ENCODE measurements around the gene AK4.

- TF ChIP-seq, protein P1, sequence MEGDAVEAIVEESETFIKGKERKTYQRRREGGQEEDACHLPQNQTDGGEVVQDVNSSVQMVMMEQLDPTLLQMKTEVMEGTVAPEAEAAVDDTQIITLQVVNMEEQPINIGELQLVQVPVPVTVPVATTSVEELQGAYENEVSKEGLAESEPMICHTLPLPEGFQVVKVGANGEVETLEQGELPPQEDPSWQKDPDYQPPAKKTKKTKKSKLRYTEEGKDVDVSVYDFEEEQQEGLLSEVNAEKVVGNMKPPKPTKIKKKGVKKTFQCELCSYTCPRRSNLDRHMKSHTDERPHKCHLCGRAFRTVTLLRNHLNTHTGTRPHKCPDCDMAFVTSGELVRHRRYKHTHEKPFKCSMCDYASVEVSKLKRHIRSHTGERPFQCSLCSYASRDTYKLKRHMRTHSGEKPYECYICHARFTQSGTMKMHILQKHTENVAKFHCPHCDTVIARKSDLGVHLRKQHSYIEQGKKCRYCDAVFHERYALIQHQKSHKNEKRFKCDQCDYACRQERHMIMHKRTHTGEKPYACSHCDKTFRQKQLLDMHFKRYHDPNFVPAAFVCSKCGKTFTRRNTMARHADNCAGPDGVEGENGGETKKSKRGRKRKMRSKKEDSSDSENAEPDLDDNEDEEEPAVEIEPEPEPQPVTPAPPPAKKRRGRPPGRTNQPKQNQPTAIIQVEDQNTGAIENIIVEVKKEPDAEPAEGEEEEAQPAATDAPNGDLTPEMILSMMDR (IDR thresholded peaks at IDR 0.05) = no peak
- TF ChIP-seq MAFK (IDR thresholded peaks at IDR 0.05; ENCODE audit: partially characterized antibody) = no peak
- TF ChIP-seq EHMT2 (IDR thresholded peaks at IDR 0.05; ENCODE audit: low read depth) = no peak
- TF ChIP-seq CEBPB (IDR thresholded peaks at IDR 0.05) = no peak
- no peak for TF ChIP-seq POLR2A (IDR thresholded peaks at IDR 0.05; ENCODE audit: low read length)
- TF ChIP-seq ZNF302 (CRISPR knock-in tag; IDR thresholded peaks at IDR 0.05) = no peak
- TF ChIP-seq MAX (IDR thresholded peaks at IDR 0.05) = no peak
- TF ChIP-seq KDM1A (IDR thresholded peaks at IDR 0.05; ENCODE audit: low read depth) = no peak
- no peak for TF ChIP-seq EP300 (IDR thresholded peaks at IDR 0.05)
- TF ChIP-seq CHD2 (IDR thresholded peaks at IDR 0.05; ENCODE audit: low read length, partially characterized antibody) = no peak
- TF ChIP-seq, protein P2, sequence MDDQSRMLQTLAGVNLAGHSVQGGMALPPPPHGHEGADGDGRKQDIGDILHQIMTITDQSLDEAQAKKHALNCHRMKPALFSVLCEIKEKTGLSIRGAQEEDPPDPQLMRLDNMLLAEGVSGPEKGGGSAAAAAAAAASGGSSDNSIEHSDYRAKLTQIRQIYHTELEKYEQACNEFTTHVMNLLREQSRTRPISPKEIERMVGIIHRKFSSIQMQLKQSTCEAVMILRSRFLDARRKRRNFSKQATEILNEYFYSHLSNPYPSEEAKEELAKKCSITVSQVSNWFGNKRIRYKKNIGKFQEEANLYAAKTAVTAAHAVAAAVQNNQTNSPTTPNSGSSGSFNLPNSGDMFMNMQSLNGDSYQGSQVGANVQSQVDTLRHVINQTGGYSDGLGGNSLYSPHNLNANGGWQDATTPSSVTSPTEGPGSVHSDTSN (IDR thresholded peaks at IDR 0.05) = no peak
- no peak for TF ChIP-seq ZSCAN20 (CRISPR knock-in tag; IDR thresholded peaks at IDR 0.05)
- TF ChIP-seq MYC (IDR thresholded peaks at IDR 0.05; ENCODE audit: borderline replicate concordance, low read length) = no peak
Observed at GRCh38 chr1:65237503-65237902, 89.5 kb downstream of the AK4 start.
